HCT116 (cell line): Measurements from ENCODE around the gene TOP2B. TPM values are rescaled to one million over a fixed set of nuclear protein-coding genes. Genes with fewer than 3 reads are reported as not detected.

Experiments
- ATAC-seq: fragments of 200-7000 bp; cut with Tn5 transposase; 2 replicates; pipeline ENCODE4 v1.9.1; 2020; ENCODE audit warnings: mild to moderate bottlenecking, moderate library complexity
- BruUV-seq: library from RNA; stranded (reverse); fragments of 400-500 nt; replicated peaks from 2 replicates; lab custom pipeline; 2021; lab: Mats Ljungman, UMichigan
- CTCF ChIA-PET: fragments of 300-600 bp; sonication (Branson Sonifier 250); formaldehyde crosslinking; loops from one replicate; lab custom pipeline; 2021; ENCODE audit warnings: antibody characterized with exemption; lab: Charles Lee
- POLR2A ChIA-PET: fragments of 300-600, 350-600 bp; sonication (Branson Sonifier 250); formaldehyde crosslinking; loops from one replicate; lab custom pipeline; 2021; ENCODE audit warnings: antibody characterized with exemption; lab: Charles Lee
- RAD21 ChIA-PET, 2 experiments: fragments of 300-600 bp; sonication (Branson Sonifier 250); formaldehyde crosslinking; loops; one replicate each; lab custom pipeline; 2023; ENCODE audit warnings: low total read pairs in 2 of 2; ENCODE audit not compliant: uncharacterized antibody in 2 of 2, unreplicated experiment in 2 of 2, low non-redundant PET in 1 of 2; lab: Charles Lee
- DNase-seq: peaks from one replicate; pipeline ENCODE4 v3.0.0-alpha.2; 2010; ENCODE audit warnings: low read depth, low spot score
- H2AFZ ChIP-seq: fragments of 200-600 bp; shearing (Covaris generic), sonication (generic); 2 replicates; pipeline ENCODE4 v1.6.1; 2017; ENCODE audit warnings: low read depth, mixed run types, mixed read lengths, antibody characterized with exemption, low read length; ENCODE audit not compliant: poor library complexity, severe bottlenecking
- H3K27ac ChIP-seq: 2 replicates; pipeline ENCODE4 v1.5.1; 2012; ENCODE audit warnings: low read depth, low read length
- H3K27me3 ChIP-seq: fragments of 200-600 bp; sonication (generic); 2 replicates; pipeline ENCODE4 v1.6.1; 2016; ENCODE audit warnings: mixed run types, low read length, mixed read lengths; ENCODE audit not compliant: insufficient read depth
- H3K36me3 ChIP-seq, 2 experiments: fragments of 200-500 bp in 1 of 2; fragments of 200-600 bp in 1 of 2; sonication (Bioruptor generic) in 1 of 2; sonication (generic) in 1 of 2; 2 replicates each; pipeline versions ENCODE4 v1.5.1 to v1.6.1; 2014 to 2016; ENCODE audit warnings: low read length in 2 of 2, inconsistent platforms in 1 of 2, mixed read lengths in 1 of 2, mixed run types in 1 of 2; ENCODE audit not compliant: insufficient read depth in 2 of 2, control insufficient read depth in 1 of 2
- H3K4me1 ChIP-seq, 2 experiments: fragments of 200-600 bp in 1 of 2; sonication (generic) in 1 of 2; 2 replicates each; pipeline versions ENCODE4 v1.5.1 to v1.6.1; 2012 to 2017; ENCODE audit warnings: low read length in 2 of 2, inconsistent platforms in 1 of 2, mild to moderate bottlenecking in 1 of 2, mixed read lengths in 1 of 2, mixed run types in 1 of 2, moderate library complexity in 1 of 2; ENCODE audit not compliant: insufficient read depth in 2 of 2, control insufficient read depth in 1 of 2
- H3K4me2 ChIP-seq: fragments of 200-600 bp; sonication (generic); 2 replicates; pipeline ENCODE4 v1.6.1; 2017; ENCODE audit warnings: mixed run types, low read length, mixed read lengths
- H3K4me3 ChIP-seq, 2 experiments: fragments of 200-600 bp in 1 of 2; sonication (generic) in 1 of 2; replicated peaks in 1 of 2; 2 replicates each; pipeline ENCODE4 v1.5.1; 2011 to 2016; ENCODE audit warnings: low read length in 2 of 2, control low read depth in 1 of 2, low read depth in 1 of 2, mild to moderate bottlenecking in 1 of 2, mixed read lengths in 1 of 2, mixed run types in 1 of 2
- H3K79me2 ChIP-seq: fragments of 200-600 bp; sonication (generic); 2 replicates; pipeline ENCODE4 v1.6.1; 2017; ENCODE audit warnings: mild to moderate bottlenecking, mixed run types, low read length, moderate library complexity, mixed read lengths; ENCODE audit not compliant: insufficient read depth
- H3K9ac ChIP-seq: fragments of 200-600 bp; sonication (generic); 2 replicates; pipeline ENCODE4 v1.6.1; 2016; ENCODE audit warnings: low read length, mixed read lengths
- H3K9me2 ChIP-seq: fragments of 200-600 bp; sonication (generic), shearing (Covaris generic); 2 replicates; pipeline ENCODE4 v1.6.1; 2017; ENCODE audit warnings: mixed run types, mild to moderate bottlenecking, moderate library complexity; ENCODE audit not compliant: insufficient read depth
- H3K9me3 ChIP-seq, 2 experiments: fragments of 200-500 bp in 1 of 2; fragments of 200-600 bp in 1 of 2; sonication (Bioruptor generic) in 1 of 2; sonication (generic) in 1 of 2; 2 replicates each; pipeline ENCODE4 v1.6.1; 2014 to 2017; ENCODE audit warnings: low read length in 2 of 2, mixed read lengths in 2 of 2, inconsistent platforms in 1 of 2, low read depth in 1 of 2, mild to moderate bottlenecking in 1 of 2, mixed run types in 1 of 2, moderate library complexity in 1 of 2; ENCODE audit not compliant: control insufficient read depth in 1 of 2, insufficient read depth in 1 of 2
- H4K20me1 ChIP-seq: fragments of 200-600 bp; sonication (generic), shearing (Covaris generic); 2 replicates; pipeline ENCODE4 v1.6.1; 2017; ENCODE audit warnings: mixed run types, mild to moderate bottlenecking, moderate library complexity; ENCODE audit not compliant: insufficient read depth
- ATF3 ChIP-seq: IDR thresholded peaks from 2 replicates; pipeline ENCODE4 v1.6.1; 2012
- CEBPB ChIP-seq: IDR thresholded peaks from 2 replicates; pipeline ENCODE4 v1.6.1; 2012; ENCODE audit warnings: low read depth
- CTCF ChIP-seq, 3 experiments: fragments of 200-600 bp in 1 of 3; sonication (generic) in 1 of 3; IDR thresholded peaks in 2 of 3; conservative IDR thresholded peaks in 1 of 3; 2 replicates each; pipeline ENCODE4 v1.5.1; 2012 to 2017; ENCODE audit warnings: low read depth in 2 of 3, low read length in 2 of 3, antibody characterized with exemption in 1 of 3, borderline replicate concordance in 1 of 3, control low read depth in 1 of 3, mild to moderate bottlenecking in 1 of 3, mixed read lengths in 1 of 3, mixed run types in 1 of 3, moderate library complexity in 1 of 3; ENCODE audit not compliant: insufficient read depth in 1 of 3
- EGR1 ChIP-seq: IDR thresholded peaks from 2 replicates; pipeline ENCODE4 v1.6.1; 2012; ENCODE audit warnings: low read depth
- EZH2phosphoT487 ChIP-seq: fragments of 200-600 bp; IDR thresholded peaks from 2 replicates; pipeline ENCODE4 v1.6.1; 2018; ENCODE audit warnings: antibody characterized with exemption, borderline replicate concordance
- FOSL1 ChIP-seq: IDR thresholded peaks from 2 replicates; pipeline ENCODE4 v1.6.1; 2012; ENCODE audit warnings: low read depth
- JUND ChIP-seq: IDR thresholded peaks from 2 replicates; pipeline ENCODE4 v1.6.1; 2012
- POLR2A ChIP-seq: IDR thresholded peaks from 2 replicates; pipeline ENCODE4 v1.7.0; 2011; ENCODE audit warnings: borderline replicate concordance; ENCODE audit not compliant: insufficient read depth, insufficient read length; ENCODE audit errors: extremely low read depth
- POLR2AphosphoS5 ChIP-seq: IDR thresholded peaks from 2 replicates; pipeline ENCODE4 v1.6.1; 2011; ENCODE audit warnings: mild to moderate bottlenecking, low read depth, low read length, moderate library complexity
- RAD21 ChIP-seq: IDR thresholded peaks from 2 replicates; pipeline ENCODE4 v1.6.1; 2012; ENCODE audit warnings: low read depth, mild to moderate bottlenecking
- SRF ChIP-seq: IDR thresholded peaks from 2 replicates; pipeline ENCODE4 v1.6.1; 2012; ENCODE audit warnings: low read depth
- YY1 ChIP-seq: IDR thresholded peaks from 2 replicates; pipeline ENCODE4 v1.6.1; 2011; ENCODE audit warnings: low read length, low read depth, moderate library complexity, mild to moderate bottlenecking; ENCODE audit not compliant: insufficient replicate concordance; ENCODE audit errors: extremely low read depth
- ZNF274 ChIP-seq: fragments of 200-500 bp; sonication (Bioruptor generic); IDR thresholded peaks from 2 replicates; pipeline ENCODE4 v1.6.1; 2014; ENCODE audit warnings: mild to moderate bottlenecking, low read depth, low read length, inconsistent platforms
- intact Hi-C: fragments of 100-400 bp; cut with micrococcal nuclease; formaldehyde crosslinking; loops from 2 replicates; pipeline ENCODE4 v1.10.0; 2022
- total RNA-seq: library from RNA; stranded (reverse); gene quantifications from one replicate; pipeline ENCODE4 v1.2.1, GENCODE V29; 2021; ENCODE audit not compliant: unreplicated experiment

The TOP2B gene
- total RNA-seq, 1 experiment from 2014 or later: 101 TPM

DNA sequence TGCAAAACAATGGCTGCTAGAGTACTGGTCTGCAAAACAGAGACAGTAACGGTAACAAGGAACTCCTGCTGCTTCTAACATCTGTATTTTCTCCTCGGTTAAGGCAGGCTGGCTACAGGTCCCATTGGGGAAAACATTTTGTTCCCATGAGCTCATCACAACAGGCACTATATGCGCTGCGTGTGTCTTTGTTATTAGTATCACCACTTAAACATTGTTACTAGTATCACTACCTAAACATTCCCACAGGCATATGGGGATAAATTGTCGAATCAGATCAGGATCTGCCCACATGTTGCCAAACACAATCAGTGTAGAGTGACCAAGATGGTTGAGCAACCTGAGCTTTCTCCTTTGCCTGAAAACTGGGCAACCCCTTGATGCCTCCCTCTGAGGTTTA is 77.2 kb downstream of the TOP2B start:
- POLR2A ChIA-PET: no interaction called here
- H4K20me1 ChIP-seq: no peaks in the 10 kb centered on the region
- no peak overlapping the region for H3K9ac ChIP-seq
- H3K27me3 ChIP-seq: no peaks in the 10 kb centered on the region
- intact Hi-C loops: no loop called here
- DNase-seq: no peak
- no TSS peak for BruUV-seq
- no peaks in the 10 kb centered on the region for H3K9me3 ChIP-seq
- TF ChIP-seq YY1 (no peak), ATF3 (no peak), JUND (no peak), EGR1 (no peak), SRF (no peak), POLR2AphosphoS5 (no peak), RAD21 (no peak), EZH2phosphoT487 (no peak), FOSL1 (no peak), CEBPB (no peak), CTCF (IDR thresholded peaks at IDR 0.05 in 2 of 3, conservative IDR thresholded peaks at IDR 0.05 in 1 of 3; ENCODE audit: borderline replicate concordance in 1 of 3, insufficient read depth in 1 of 3, low read depth in 2 of 3, low read length in 2 of 3) (no peak), POLR2A (no peak), ZNF274 (no peak)
- CTCF ChIA-PET: no interaction called here
- peaks cover 3 to 7% of the 10 kb centered on the region in 2 experiments; a peak in 2 of 4 replicates for H3K4me1 ChIP-seq
- no peak overlapping the region for H3K4me3 ChIP-seq
- RAD21 ChIA-PET: no interaction called here
- ATAC-seq: no peak
- H3K4me2 ChIP-seq: no peak overlapping the region
- no peaks in the 10 kb centered on the region for H3K9me2 ChIP-seq
- H2AFZ ChIP-seq: no peak overlapping the region
- no peaks in the 10 kb centered on the region for H3K79me2 ChIP-seq
- no peaks in the 10 kb centered on the region for H3K36me3 ChIP-seq
- no peak overlapping the region for H3K27ac ChIP-seq
